HEK293T (cell line): ENCODE measurements around the gene OSBPL2.

ENCODE experiments used
- CTCF ChIA-PET: fragments of 350-600 bp; formaldehyde crosslinking; extraction: SDS; loops from one replicate; lab custom pipeline; 2021; ENCODE audit warnings: antibody characterized with exemption, inconsistent platforms; lab: Yijun Ruan, JAX
- POLR2A ChIA-PET: fragments of 350-600 bp; formaldehyde crosslinking; extraction: SDS; loops from one replicate; lab custom pipeline; 2020; ENCODE audit warnings: antibody characterized with exemption, inconsistent platforms; lab: Yijun Ruan, JAX
- DNase-seq: peaks from one replicate; pipeline ENCODE4 v3.0.0; 2012; ENCODE audit warnings: mixed read lengths; ENCODE audit errors: extremely low spot score
- ARNT ChIP-seq: fragments of 450-650 bp; IDR thresholded peaks from 2 replicates; pipeline ENCODE4 v1.6.1; 2017; ENCODE audit warnings: mild to moderate bottlenecking
- BHLHE40 ChIP-seq: fragments of 450-650 bp; IDR thresholded peaks from 2 replicates; pipeline ENCODE4 v1.6.1; 2016; ENCODE audit warnings: mild to moderate bottlenecking, moderate library complexity, borderline replicate concordance
- CTBP1 ChIP-seq: fragments of 450-650 bp; IDR thresholded peaks from 2 replicates; pipeline ENCODE4 v1.6.1; 2016; ENCODE audit warnings: borderline replicate concordance
- ELF4 ChIP-seq: fragments of 450-650 bp; IDR thresholded peaks from 2 replicates; pipeline ENCODE4 v1.6.1; 2017; ENCODE audit warnings: antibody characterized with exemption
- FOXA1 ChIP-seq: fragments of 450-650 bp; IDR thresholded peaks from 2 replicates; pipeline ENCODE4 v1.6.1; 2016; ENCODE audit warnings: mild to moderate bottlenecking
- FOXK2 ChIP-seq: fragments of 450-650 bp; IDR thresholded peaks from 2 replicates; pipeline ENCODE4 v1.6.1; 2016; ENCODE audit warnings: mild to moderate bottlenecking
- FOXM1 ChIP-seq: fragments of 450-650 bp; IDR thresholded peaks from 2 replicates; pipeline ENCODE4 v1.6.1; 2017; ENCODE audit warnings: mild to moderate bottlenecking, borderline replicate concordance
- HDGF ChIP-seq: fragments of 450-650 bp; IDR thresholded peaks from 2 replicates; pipeline ENCODE4 v1.6.1; 2017; ENCODE audit warnings: antibody characterized with exemption, borderline replicate concordance
- L3MBTL2 ChIP-seq: fragments of 450-650 bp; conservative IDR thresholded peaks from 2 replicates; pipeline ENCODE4 v1.6.1; 2016; ENCODE audit warnings: mild to moderate bottlenecking
- NFRKB ChIP-seq: fragments of 450-650 bp; IDR thresholded peaks from 2 replicates; pipeline ENCODE4 v1.6.1; 2016; ENCODE audit warnings: mild to moderate bottlenecking, moderate library complexity
- SP1 ChIP-seq: fragments of 450-650 bp; IDR thresholded peaks from 2 replicates; pipeline ENCODE4 v1.6.1; 2017
- SUZ12 ChIP-seq: fragments of 450-650 bp; IDR thresholded peaks from 2 replicates; pipeline ENCODE4 v1.6.1; 2016; ENCODE audit warnings: mild to moderate bottlenecking
- TARDBP ChIP-seq: fragments of 450-650 bp; IDR thresholded peaks from 2 replicates; pipeline ENCODE4 v1.6.1; 2016
- ZNF384 ChIP-seq: fragments of 450-650 bp; IDR thresholded peaks from 2 replicates; pipeline ENCODE4 v1.6.1; 2016
- TF ChIP-seq, protein P1 (sequence below): fragments of 450-650 bp; IDR thresholded peaks from 2 replicates; pipeline ENCODE4 v1.6.1; 2016

Gene OSBPL2

DNA sequence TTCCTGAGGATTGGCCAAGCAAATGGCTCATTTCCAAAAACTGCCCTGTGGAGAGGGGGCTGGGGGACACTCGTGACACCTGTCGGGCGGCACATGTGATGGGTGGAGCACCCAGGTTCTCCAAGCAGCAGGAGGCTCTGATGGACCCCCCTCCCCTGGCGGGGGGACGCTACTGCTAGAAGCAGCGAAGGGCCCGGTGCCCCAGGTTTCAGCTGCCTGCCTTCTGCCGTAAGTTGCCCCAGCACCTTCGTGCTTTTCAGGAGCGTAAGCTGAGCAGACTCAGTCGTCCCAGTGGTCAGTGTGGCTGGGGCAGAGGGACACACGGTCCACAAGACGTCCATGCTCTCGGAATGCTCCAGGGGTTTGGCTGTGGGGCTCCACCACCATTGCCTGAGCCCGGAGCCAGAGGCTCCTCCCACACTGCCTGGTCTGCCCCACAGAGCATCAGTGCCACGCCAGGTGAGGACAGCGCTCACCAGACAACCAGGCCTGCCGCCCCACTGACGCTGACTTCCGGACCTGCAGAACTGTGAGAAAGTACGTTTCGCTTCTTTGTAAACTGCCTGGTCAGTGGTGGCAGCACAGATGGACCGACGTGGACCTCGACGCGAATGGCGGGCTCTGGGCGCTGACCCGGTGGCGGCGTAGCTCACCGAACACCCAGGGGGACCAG lies 60.4 kb downstream of the OSBPL2 start:
- ChIA-PET POLR2A (no interaction called here), CTCF (no interaction called here)
- TF ChIP-seq BHLHE40 (no peak), SUZ12 (no peak), FOXA1 (no peak), TARDBP (no peak)
- DNase-seq: no peak

DNA sequence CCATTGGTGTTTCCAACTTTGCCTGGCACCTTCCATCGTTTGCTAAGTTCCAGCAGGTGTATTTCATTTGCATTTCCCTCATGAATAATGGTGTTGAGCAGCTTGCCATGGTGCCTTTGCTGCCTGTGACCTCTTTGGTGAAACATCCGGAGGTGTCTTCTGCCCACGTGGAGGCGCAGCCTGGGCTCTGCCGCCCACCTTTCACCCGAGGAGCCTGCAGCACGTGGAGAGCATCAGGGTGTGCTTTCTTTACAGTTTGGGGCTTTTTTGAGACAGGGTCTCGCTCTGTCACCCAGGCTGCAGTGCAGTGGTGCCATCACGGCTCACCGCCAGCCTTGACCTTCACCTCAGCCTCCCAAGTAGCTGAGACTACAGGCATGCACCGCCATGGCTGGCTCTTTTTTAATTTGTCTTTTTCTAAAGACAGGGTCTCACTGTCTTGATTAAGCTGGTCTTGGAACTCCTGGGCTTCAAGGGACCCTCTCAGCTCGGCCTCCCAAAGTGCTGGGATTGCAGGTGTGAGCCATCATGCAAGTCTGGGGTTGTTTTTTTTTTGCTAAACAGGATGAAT lies 61.4 kb downstream of the OSBPL2 start:
- no peak for TF ChIP-seq HDGF
- TF ChIP-seq ARNT: no peak
- TF ChIP-seq ELF4: no peak
- no peak for TF ChIP-seq TARDBP
- TF ChIP-seq L3MBTL2: no peak
- TF ChIP-seq CTBP1: no peak
- TF ChIP-seq FOXA1: no peak
- no peak for DNase-seq
- CTCF ChIA-PET: no interaction called here
- POLR2A ChIA-PET: interaction anchor here (1.4 kb wide), 1 partner anchor 87 kb away, joined by 5 read pairs; the partner anchor contains the start of gene RPS21

DNA sequence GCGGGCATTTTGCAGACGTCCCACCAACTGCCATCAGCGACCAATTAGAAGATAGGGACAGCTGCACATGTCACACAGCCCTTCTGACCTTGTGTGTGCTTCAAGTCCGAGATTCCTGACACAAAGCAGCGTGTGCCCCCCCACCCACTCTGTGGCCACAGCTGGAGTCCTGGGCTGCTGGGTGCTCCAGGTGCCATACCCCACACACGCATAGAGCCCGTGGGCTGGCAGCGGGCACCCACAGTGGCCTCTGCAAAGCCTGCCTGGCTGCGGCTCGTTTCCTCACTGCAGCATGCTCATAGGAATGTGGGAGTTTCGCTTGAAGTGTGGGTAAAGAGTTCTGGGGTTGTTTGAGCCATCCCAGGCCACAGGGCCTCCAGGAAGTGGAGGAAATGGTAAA lies 62.0 kb downstream of the OSBPL2 start:
- no peak for DNase-seq
- POLR2A ChIA-PET: interaction anchor here (1.4 kb wide), 1 partner anchor 87 kb away, joined by 5 read pairs; the partner anchor contains the start of gene RPS21
- TF ChIP-seq TARDBP (no peak), BHLHE40 (no peak), FOXA1 (no peak), ARNT (no peak), FOXM1 (no peak), ELF4 (no peak), HDGF (no peak), ZNF384 (no peak), NFRKB (no peak), L3MBTL2 (no peak)
- CTCF ChIA-PET: interaction anchor here (1.2 kb wide), 1 partner anchor 82 kb away, joined by 7 read pairs; no protein-coding TSS in a partner anchor

DNA sequence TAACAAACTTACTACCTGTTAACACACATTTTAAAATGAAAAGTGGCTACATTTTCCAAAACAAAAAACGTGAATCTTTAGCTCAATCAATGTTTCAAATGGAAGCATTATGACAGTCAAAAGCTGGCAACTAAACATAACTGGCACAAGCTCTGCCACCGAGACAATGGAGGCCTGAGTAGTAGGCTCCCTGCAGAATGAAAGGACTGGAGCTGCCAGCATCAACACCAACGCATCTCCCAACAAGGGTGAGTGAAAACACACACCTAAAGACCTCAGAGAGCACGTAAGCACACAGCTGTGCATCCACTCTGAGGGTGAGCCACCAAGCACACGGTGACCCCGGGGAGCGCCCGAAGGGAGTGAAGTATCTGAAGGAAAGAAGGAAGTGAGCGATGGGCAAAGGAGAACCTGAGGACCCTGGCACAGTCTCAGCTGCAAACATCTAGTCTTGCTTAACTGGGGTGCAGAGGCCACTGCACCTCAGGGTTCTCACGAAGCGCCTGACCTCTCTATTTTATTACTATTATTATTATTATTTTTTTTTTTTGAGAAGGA lies 62.9 kb downstream of the OSBPL2 start:
- POLR2A ChIA-PET: interaction anchor here (1.2 kb wide), 1 partner anchor 84 kb away, joined by 3 read pairs; no protein-coding TSS in a partner anchor
- no peak for TF ChIP-seq BHLHE40
- no peak for TF ChIP-seq SP1
- no peak for TF ChIP-seq HDGF
- TF ChIP-seq, protein P1, sequence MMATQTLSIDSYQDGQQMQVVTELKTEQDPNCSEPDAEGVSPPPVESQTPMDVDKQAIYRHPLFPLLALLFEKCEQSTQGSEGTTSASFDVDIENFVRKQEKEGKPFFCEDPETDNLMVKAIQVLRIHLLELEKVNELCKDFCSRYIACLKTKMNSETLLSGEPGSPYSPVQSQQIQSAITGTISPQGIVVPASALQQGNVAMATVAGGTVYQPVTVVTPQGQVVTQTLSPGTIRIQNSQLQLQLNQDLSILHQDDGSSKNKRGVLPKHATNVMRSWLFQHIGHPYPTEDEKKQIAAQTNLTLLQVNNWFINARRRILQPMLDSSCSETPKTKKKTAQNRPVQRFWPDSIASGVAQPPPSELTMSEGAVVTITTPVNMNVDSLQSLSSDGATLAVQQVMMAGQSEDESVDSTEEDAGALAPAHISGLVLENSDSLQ: no peak
- no peak for TF ChIP-seq CTBP1
- no peak for TF ChIP-seq L3MBTL2
- TF ChIP-seq ZNF384: no peak
- TF ChIP-seq SUZ12: no peak
- TF ChIP-seq ELF4: no peak
- no peak for DNase-seq
- CTCF ChIA-PET: interaction anchor here (1.2 kb wide), 1 partner anchor 81 kb away, joined by 7 read pairs; no protein-coding TSS in a partner anchor

DNA sequence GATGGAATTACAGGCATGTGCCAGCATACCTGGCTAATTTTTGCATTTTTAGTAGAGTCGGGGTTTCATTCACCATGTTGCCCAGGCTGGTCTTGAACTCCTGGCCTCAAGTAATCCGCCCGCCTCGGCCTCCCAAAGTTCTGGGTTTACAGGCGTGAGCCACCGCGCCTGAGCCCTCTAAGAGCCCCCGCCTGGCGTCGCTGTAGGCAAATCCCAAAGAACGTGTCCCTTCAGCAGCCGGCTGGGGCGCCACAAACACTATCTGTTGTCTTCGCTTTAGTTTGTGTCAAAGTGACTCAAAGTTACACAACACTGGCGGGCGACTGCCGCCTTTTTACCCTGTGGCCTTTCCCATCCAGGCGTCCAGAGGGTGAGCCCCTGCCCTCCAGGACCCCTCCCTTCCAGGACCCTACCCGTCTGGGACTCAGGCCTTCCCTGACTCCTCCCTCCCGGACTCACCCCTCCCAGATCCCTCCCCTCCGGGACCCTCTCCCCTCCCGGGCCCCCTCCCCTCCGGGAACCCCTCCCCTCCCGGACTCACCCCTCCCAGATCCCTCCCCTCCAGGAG lies 63.5 kb downstream of the OSBPL2 start:
- POLR2A ChIA-PET: interaction anchor here (0.7 to 2.1 kb wide), 6 partner anchors 10 to 84 kb away, joined by 3 to 8 read pairs (median 3); no protein-coding TSS in a partner anchor
- TF ChIP-seq HDGF: no peak
- TF ChIP-seq TARDBP: no peak
- TF ChIP-seq, protein P1: no peak
- TF ChIP-seq FOXA1: no peak
- TF ChIP-seq FOXK2: no peak
- TF ChIP-seq ELF4: no peak
- 0 out of 2 replicates have a peak, but pooled peaks have one; percentile 10 for TF ChIP-seq L3MBTL2
- TF ChIP-seq SP1: no peak
- CTCF ChIA-PET: interaction anchor here (0.6 to 1.1 kb wide), 3 partner anchors 67 to 166 kb away, joined by 3 to 5 read pairs (median 4); no protein-coding TSS in a partner anchor
- DNase-seq: peak; percentile 84

DNA sequence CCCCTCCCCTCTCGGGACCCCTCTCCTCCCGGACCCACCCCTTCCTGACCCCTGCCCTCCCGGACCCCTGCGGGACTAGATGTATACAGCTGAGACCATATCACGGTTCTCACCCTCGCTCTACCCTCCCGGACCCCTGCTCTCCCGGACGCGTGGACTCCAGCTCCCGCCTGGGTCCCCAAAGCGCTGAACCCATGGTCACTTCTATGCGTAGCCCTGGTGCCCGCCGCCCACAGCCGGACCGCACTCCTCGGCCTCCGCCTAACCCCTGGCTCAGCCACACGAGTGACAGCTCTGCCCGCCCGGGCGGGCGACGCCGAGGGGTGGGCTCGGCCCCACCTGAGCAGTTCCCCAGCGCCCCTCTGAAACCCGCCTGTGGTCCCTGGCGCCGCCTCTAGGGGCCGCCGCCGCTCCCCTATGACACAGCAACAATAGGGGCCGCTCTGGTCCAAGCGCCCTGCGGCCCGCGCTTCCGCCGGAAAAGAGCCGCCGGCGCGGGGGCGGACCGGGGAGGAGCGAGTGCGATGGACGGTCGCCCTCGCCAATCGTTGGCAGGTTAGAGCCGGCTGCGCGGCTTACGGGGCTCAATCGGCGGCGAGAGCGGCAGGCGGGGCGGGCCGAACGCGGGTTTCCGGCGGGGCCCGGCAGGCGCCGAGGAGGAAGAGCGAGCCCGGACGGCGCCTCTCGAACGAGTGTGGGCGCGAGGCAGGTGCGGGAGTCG lies 64.2 kb downstream of the OSBPL2 start, which contains the start of gene ADRM1:
ADRM1 (plus strand) TSS at position 657 of the 721 bp plus-strand sequence. CDS start 572 bp downstream, outside the sequence.
- CTCF ChIA-PET: interaction anchor here (0.6 to 1.1 kb wide), 3 partner anchors 67 to 166 kb away, joined by 3 to 5 read pairs (median 4); no protein-coding TSS in a partner anchor
- TF ChIP-seq, protein P1: peak; percentile 99
- no peak for TF ChIP-seq FOXM1
- POLR2A ChIA-PET: interaction anchor here (0.7 to 2.1 kb wide), 5 partner anchors 11 to 80 kb away, joined by 3 to 8 read pairs (median 3); no protein-coding TSS in a partner anchor
- peak; percentile 98 for DNase-seq
